ENCODE measurements around the gene FAM53B. TPM values are rescaled to one million over a fixed set of nuclear protein-coding genes. Genes with fewer than 3 reads are reported as not detected.

Gene FAM53B
- total and polyA plus RNA-seq, 2 experiments from 2014 or later, result 2.1 to 10.1 TPM

GRCh38 chr10:124605001-124605370, 139.2 kb downstream of the FAM53B start:
- Histone ChIP-seq H3K79me2 (ENCODE audit: insufficient read depth) (no peaks in the 10 kb centered on the region), H3F3A (ENCODE audit: insufficient read depth) (no peaks in the 10 kb centered on the region), H2AFZ (no peak overlapping the region), H3K9me2 (ENCODE audit: insufficient read depth) (no peaks in the 10 kb centered on the region), H3K27me3 (replicated peaks; ENCODE audit: insufficient read depth) (no peaks in the 10 kb centered on the region), H3K36me3 (ENCODE audit: low read depth) (no peaks in the 10 kb centered on the region), H3K4me1 (ENCODE audit: insufficient read depth) (no peaks in the 10 kb centered on the region), H3K9ac (no peak overlapping the region), H3K4me2 (ENCODE audit: unreplicated experiment) (no peak overlapping the region), H4K20me1 (ENCODE audit: insufficient read depth) (no peaks in the 10 kb centered on the region; the same call in 1 of the 2 replicates), H3K4me3 (no peak overlapping the region), H3K27ac (no peak overlapping the region), H3K9me3 (ENCODE audit: low read depth) (no peaks in the 10 kb centered on the region)
- WGBS, 2 experiments (ENCODE audit: low coverage in 1 of 2, low lambda C conversion rate in 2 of 2, missing lambda C conversion rate in 2 of 2), result 65 to 69% methylated on average over 8 of the region's 8 CpGs
- no peak for DNase-seq
- in situ Hi-C loops (cut with MboI), result no loop called here
- TF ChIP-seq EZH2 (IDR thresholded peaks at IDR 0.05; ENCODE audit: insufficient read depth, poor library complexity, severe bottlenecking) (no peak), EZH2phosphoT487 (IDR thresholded peaks at IDR 0.05; ENCODE audit: insufficient read depth, low read depth) (no peak)

GRCh38 chr10:124604214-124605000, 139.8 kb downstream of the FAM53B start:
- TF ChIP-seq EZH2 (IDR thresholded peaks at IDR 0.05; ENCODE audit: insufficient read depth, poor library complexity, severe bottlenecking) (no peak), EZH2phosphoT487 (IDR thresholded peaks at IDR 0.05; ENCODE audit: insufficient read depth, low read depth) (no peak)
- Histone ChIP-seq H4K20me1 (ENCODE audit: insufficient read depth) (no peaks in the 10 kb centered on the region), H3K9me3 (ENCODE audit: low read depth) (no peaks in the 10 kb centered on the region), H3K27ac (no peak overlapping the region), H3K9me2 (ENCODE audit: insufficient read depth) (no peaks in the 10 kb centered on the region), H3K27me3 (replicated peaks; ENCODE audit: insufficient read depth) (no peaks in the 10 kb centered on the region), H3K79me2 (ENCODE audit: insufficient read depth) (no peaks in the 10 kb centered on the region), H3K9ac (no peak overlapping the region), H3F3A (ENCODE audit: insufficient read depth) (no peaks in the 10 kb centered on the region), H3K4me3 (no peak overlapping the region), H2AFZ (no peak overlapping the region), H3K4me1 (ENCODE audit: insufficient read depth) (no peaks in the 10 kb centered on the region), H3K36me3 (ENCODE audit: low read depth) (no peaks in the 10 kb centered on the region), H3K4me2 (ENCODE audit: unreplicated experiment) (no peak overlapping the region)
- no peak for DNase-seq
- in situ Hi-C loops (cut with MboI), result no loop called here
- 72 to 80% methylated on average over 20 of the region's 22 CpGs for WGBS, 2 experiments (ENCODE audit: low coverage in 1 of 2, low lambda C conversion rate in 2 of 2, missing lambda C conversion rate in 2 of 2)

- Histone ChIP-seq H3K9ac (no peak overlapping the region), H3K4me1 (ENCODE audit: insufficient read depth) (no peaks in the 10 kb centered on the region), H3F3A (ENCODE audit: insufficient read depth) (no peaks in the 10 kb centered on the region), H3K9me3 (ENCODE audit: low read depth) (no peaks in the 10 kb centered on the region), H3K4me3 (no peak overlapping the region), H3K9me2 (ENCODE audit: insufficient read depth) (no peaks in the 10 kb centered on the region), H3K36me3 (ENCODE audit: low read depth) (no peaks in the 10 kb centered on the region), H3K27ac (no peak overlapping the region), H3K79me2 (ENCODE audit: insufficient read depth) (no peaks in the 10 kb centered on the region), H3K27me3 (replicated peaks; ENCODE audit: insufficient read depth) (no peaks in the 10 kb centered on the region), H4K20me1 (ENCODE audit: insufficient read depth) (no peaks in the 10 kb centered on the region), H2AFZ (no peak overlapping the region), H3K4me2 (ENCODE audit: unreplicated experiment) (no peak overlapping the region)
- in situ Hi-C loops (cut with MboI), result no loop called here
- WGBS, 2 experiments (ENCODE audit: low coverage in 1 of 2, low lambda C conversion rate in 2 of 2, missing lambda C conversion rate in 2 of 2), result 82 to 85% methylated on average over 16 to 18 of the region's 18 CpGs
- no peak for DNase-seq
- TF ChIP-seq EZH2 (IDR thresholded peaks at IDR 0.05; ENCODE audit: insufficient read depth, poor library complexity, severe bottlenecking) (no peak), EZH2phosphoT487 (IDR thresholded peaks at IDR 0.05; ENCODE audit: insufficient read depth, low read depth) (no peak)
These were observed 140.6 kb downstream of the FAM53B start for GRCh38 chr10:124603376-124604213.

- no peaks in the 10 kb centered on the region for H3K9me3 ChIP-seq (ENCODE audit: low read depth)
- no peak overlapping the region for H2AFZ ChIP-seq
- no peak for TF ChIP-seq EZH2 (IDR thresholded peaks at IDR 0.05; ENCODE audit: insufficient read depth, poor library complexity, severe bottlenecking)
- no peak for TF ChIP-seq EZH2phosphoT487 (IDR thresholded peaks at IDR 0.05; ENCODE audit: insufficient read depth, low read depth)
- H3K4me3 ChIP-seq, result no peak overlapping the region
- H3K79me2 ChIP-seq (ENCODE audit: insufficient read depth), result no peaks in the 10 kb centered on the region
- H3K4me2 ChIP-seq (ENCODE audit: unreplicated experiment), result no peak overlapping the region
- H3K27ac ChIP-seq, result no peak overlapping the region
- in situ Hi-C loops (cut with MboI), result no loop called here
- H3K36me3 ChIP-seq (ENCODE audit: low read depth), result no peaks in the 10 kb centered on the region
- H3K27me3 ChIP-seq (replicated peaks; ENCODE audit: insufficient read depth), result no peaks in the 10 kb centered on the region
- no peaks in the 10 kb centered on the region for H3K4me1 ChIP-seq (ENCODE audit: insufficient read depth)
- no peaks in the 10 kb centered on the region for H4K20me1 ChIP-seq (ENCODE audit: insufficient read depth)
- no peak overlapping the region for H3K9ac ChIP-seq
- WGBS, 2 experiments (ENCODE audit: low coverage in 1 of 2, low lambda C conversion rate in 2 of 2, missing lambda C conversion rate in 2 of 2), result 76 to 77% methylated on average over 12 of the region's 12 CpGs
- H3K9me2 ChIP-seq (ENCODE audit: insufficient read depth), result no peaks in the 10 kb centered on the region
- no peak for DNase-seq
- H3F3A ChIP-seq (ENCODE audit: insufficient read depth), result no peaks in the 10 kb centered on the region
These were observed 141.4 kb downstream of the FAM53B start for GRCh38 chr10:124602646-124603365.
